Thymus (tissue), 11 donors: ENCODE data around the gene CCDC51. TPM values are rescaled to one million over a fixed set of nuclear protein-coding genes. Genes with fewer than 3 reads are reported as not detected.

Experiments used
- DNase-seq, 9 donors: peaks; one replicate each; pipeline ENCODE4 v3.0.0-alpha.2; 2013; ENCODE audit warnings: low spot score in 9 of 9, low read depth in 6 of 9, missing footprints in 1 of 9
- H3K27ac ChIP-seq, 2 donors: one replicate each; pipeline ENCODE4 v1.5.1; 2013; ENCODE audit warnings: control low read depth in 1 of 2, low read depth in 1 of 2, low read length in 1 of 2, mild to moderate bottlenecking in 1 of 2, moderate library complexity in 1 of 2
- H3K27me3 ChIP-seq, 2 donors: one replicate each; pipeline ENCODE4 v1.5.1; 2013; ENCODE audit warnings: low read length in 1 of 2; ENCODE audit not compliant: control insufficient read depth in 2 of 2, insufficient read depth in 1 of 2
- H3K36me3 ChIP-seq, 2 donors: one replicate each; pipeline ENCODE4 v1.5.1; 2013; ENCODE audit warnings: low read length in 1 of 2, mild to moderate bottlenecking in 1 of 2, moderate library complexity in 1 of 2; ENCODE audit not compliant: control insufficient read depth in 2 of 2, insufficient read depth in 2 of 2
- H3K4me1 ChIP-seq, 2 donors: one replicate each; pipeline ENCODE4 v1.5.1; 2013; ENCODE audit warnings: low read length in 2 of 2; ENCODE audit not compliant: control insufficient read depth in 2 of 2, insufficient read depth in 2 of 2
- H3K4me3 ChIP-seq, 2 donors: one replicate each; pipeline ENCODE4 v1.5.1; 2013; ENCODE audit warnings: low read length in 2 of 2, control low read depth in 1 of 2, mild to moderate bottlenecking in 1 of 2
- H3K9me3 ChIP-seq, 2 donors: one replicate each; pipeline ENCODE4 v1.5.1; 2013; ENCODE audit warnings: low read length in 1 of 2, mild to moderate bottlenecking in 1 of 2; ENCODE audit not compliant: control insufficient read depth in 2 of 2, insufficient read depth in 1 of 2
- WGBS: extraction: QIAGEN DNeasy Blood & Tissue Kit; methylation state at CpG from one replicate; pipeline ENCODE4 v1.1.7; 2013; 5-methylcytosine and 5-hydroxymethylcytosine counted together
- polyA plus RNA-seq: library from polyadenylated mRNA; stranded (reverse); fragments of 200-250 nt; gene quantifications from one replicate; pipeline ENCODE4 v1.2.3, GENCODE V29; 2013
- total RNA-seq: library from RNA; stranded (reverse); fragments of 120-200 nt; gene quantifications from one replicate; pipeline ENCODE4 v1.2.4, GENCODE V29; 2013
- donor health status: healthy.

Gene CCDC51
- total and polyA plus RNA-seq, 2 donors: 14.1 to 17.8 TPM

GRCh38 chr3:48409291-48410201 lies 30.4 kb downstream of the CCDC51 start:
- DNase-seq: no peak
- Histone ChIP-seq H3K4me3 (no peak overlapping the region), H3K9me3 (no peaks in the 10 kb centered on the region), H3K27me3 (no peaks in the 10 kb centered on the region), H3K4me1 (no peaks in the 10 kb centered on the region), H3K27ac (no peak overlapping the region), H3K36me3 (peaks cover 0 to 49% of the 10 kb centered on the region in 2 donors)
- WGBS: 98% methylated on average over 31 of the region's 31 CpGs

- DNase-seq: no peak
- H3K4me3 ChIP-seq: no peak overlapping the region
- no peaks in the 10 kb centered on the region for H3K4me1 ChIP-seq
- no peaks in the 10 kb centered on the region for H3K27me3 ChIP-seq
- H3K9me3 ChIP-seq: no peaks in the 10 kb centered on the region
- peaks cover 0 to 45% of the 10 kb centered on the region in 2 donors for H3K36me3 ChIP-seq
- no peak overlapping the region for H3K27ac ChIP-seq
- WGBS: 95% methylated on average over 4 of the region's 4 CpGs
These were observed 31.1 kb downstream of the CCDC51 start for GRCh38 chr3:48408823-48409281.

- Histone ChIP-seq H3K9me3 (no peaks in the 10 kb centered on the region), H3K27me3 (no peaks in the 10 kb centered on the region), H3K4me3 (no peak overlapping the region), H3K36me3 (peaks cover 0 to 41% of the 10 kb centered on the region in 2 donors), H3K27ac (no peak overlapping the region), H3K4me1 (no peaks in the 10 kb centered on the region)
- 97% methylated on average over 8 of the region's 8 CpGs for WGBS
- no peak for DNase-seq
These were observed 32.3 kb downstream of the CCDC51 start for GRCh38 chr3:48407542-48408099.

- Histone ChIP-seq H3K27me3 (no peaks in the 10 kb centered on the region), H3K27ac (no peak overlapping the region), H3K4me1 (no peaks in the 10 kb centered on the region), H3K36me3 (peaks cover 0 to 32% of the 10 kb centered on the region in 2 donors), H3K4me3 (no peak overlapping the region), H3K9me3 (no peaks in the 10 kb centered on the region)
- 92% methylated on average over 18 of the region's 18 CpGs for WGBS
- no peak for DNase-seq
These were observed 33.2 kb downstream of the CCDC51 start for GRCh38 chr3:48406443-48407431.

- Histone ChIP-seq H3K27me3 (no peaks in the 10 kb centered on the region), H3K4me1 (no peaks in the 10 kb centered on the region), H3K36me3 (peaks cover 0 to 28% of the 10 kb centered on the region in 2 donors), H3K4me3 (no peak overlapping the region), H3K9me3 (no peaks in the 10 kb centered on the region), H3K27ac (no peak overlapping the region)
- WGBS: 78% methylated on average over 1 of the region's 1 CpG
- no peak for DNase-seq
These were observed 33.9 kb downstream of the CCDC51 start for GRCh38 chr3:48405971-48406370.

- no peaks in the 10 kb centered on the region for H3K27me3 ChIP-seq
- H3K4me3 ChIP-seq: no peak overlapping the region
- H3K27ac ChIP-seq: no peak overlapping the region
- peaks cover 0 to 23% of the 10 kb centered on the region in 2 donors for H3K36me3 ChIP-seq
- no peaks in the 10 kb centered on the region for H3K9me3 ChIP-seq
- DNase-seq: no peak
- no peaks in the 10 kb centered on the region for H3K4me1 ChIP-seq
- WGBS: 96% methylated on average over 13 of the region's 13 CpGs
These were observed 34.5 kb downstream of the CCDC51 start for GRCh38 chr3:48405343-48405881.

- DNase-seq: no peak
- H3K27me3 ChIP-seq: no peaks in the 10 kb centered on the region
- no peaks in the 10 kb centered on the region for H3K9me3 ChIP-seq
- H3K4me1 ChIP-seq: no peaks in the 10 kb centered on the region
- peaks cover 0 to 19% of the 10 kb centered on the region in 2 donors for H3K36me3 ChIP-seq
- no peak overlapping the region for H3K27ac ChIP-seq
- 94% methylated on average over 21 of the region's 21 CpGs for WGBS
- H3K4me3 ChIP-seq: no peak overlapping the region
These were observed 35.2 kb downstream of the CCDC51 start for GRCh38 chr3:48404440-48405342.
